Cerebellar cortex (tissue), 1 donor: ENCODE results near the gene OR52E6.

Experiments
- DNase-seq: peaks from one replicate; pipeline ENCODE4 v3.0.0-alpha.2; 2015; ENCODE audit warnings: low spot score

The OR52E6 gene

DNA sequence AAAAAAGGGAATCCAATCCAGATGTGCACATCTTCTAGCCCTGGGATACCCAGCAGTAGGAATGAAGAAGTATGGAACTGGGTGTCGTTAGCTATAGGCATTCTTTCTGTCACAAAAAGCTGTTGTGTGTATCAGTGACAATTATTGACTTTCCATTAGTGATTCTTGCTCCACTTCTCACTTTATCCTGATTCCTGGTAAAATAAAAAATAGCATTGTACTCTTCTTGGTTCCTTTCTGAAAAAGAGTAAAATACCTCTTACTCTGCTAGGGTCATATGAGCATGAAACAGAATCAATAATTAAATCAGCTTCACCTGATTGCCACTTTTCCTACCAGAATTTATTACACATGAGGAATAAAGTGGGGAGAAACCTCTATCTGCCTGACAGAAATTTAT is at the start of gene OR52E6:
Gene OR52E6 (minus strand): TSS at position 101 of the 400 bp plus-strand sequence. CDS start 0 bp downstream, at position 101.
- DNase-seq = no peak

DNA sequence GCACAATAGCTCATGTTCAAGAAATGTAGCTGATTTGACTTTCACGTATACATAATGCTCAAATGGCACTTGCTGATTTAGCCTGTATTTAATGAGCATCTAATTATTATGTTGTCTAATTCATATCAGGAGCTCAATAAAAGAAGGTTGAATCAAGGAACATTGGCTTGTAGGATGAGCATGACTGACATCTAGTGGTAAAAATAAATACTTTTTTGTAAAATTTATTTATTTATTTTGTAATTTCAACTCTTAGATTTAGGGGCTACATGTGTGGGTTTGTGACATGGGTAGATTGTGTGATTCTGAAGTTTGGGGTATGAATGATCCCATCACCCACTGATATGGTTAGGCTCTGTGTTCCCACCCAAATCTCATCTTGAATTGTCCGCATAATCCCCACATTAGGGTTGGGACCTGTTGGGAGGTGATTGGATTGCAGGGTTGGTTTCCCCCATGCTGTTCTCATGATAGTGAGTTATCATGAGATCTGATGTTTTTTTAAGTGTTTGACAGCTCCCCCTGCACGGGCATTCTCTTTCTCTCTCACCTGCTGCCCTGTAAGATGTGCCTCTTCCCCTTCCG is 49.6 kb upstream of the OR52E6 start:
- peak; percentile 28 for DNase-seq

DNA sequence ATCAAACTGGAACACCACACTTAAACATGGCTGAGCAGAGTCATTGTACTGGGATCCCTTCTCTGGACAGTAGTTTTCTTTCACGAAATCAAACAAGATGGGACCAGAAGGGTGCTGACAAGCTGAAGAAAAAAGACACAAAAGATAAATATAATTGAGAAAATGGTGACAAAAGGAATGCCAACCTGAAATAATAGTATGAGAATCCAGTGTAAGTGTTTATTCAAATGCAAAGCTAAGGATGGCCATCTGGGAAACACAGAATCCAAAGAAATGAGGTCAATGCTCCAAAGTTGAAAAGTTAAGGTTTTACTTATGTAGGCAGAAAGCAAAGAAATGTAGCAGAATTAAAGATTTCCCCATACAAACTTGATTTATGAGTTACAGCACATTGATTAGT is 46.0 kb upstream of the OR52E6 start:
- no peak for DNase-seq

DNA sequence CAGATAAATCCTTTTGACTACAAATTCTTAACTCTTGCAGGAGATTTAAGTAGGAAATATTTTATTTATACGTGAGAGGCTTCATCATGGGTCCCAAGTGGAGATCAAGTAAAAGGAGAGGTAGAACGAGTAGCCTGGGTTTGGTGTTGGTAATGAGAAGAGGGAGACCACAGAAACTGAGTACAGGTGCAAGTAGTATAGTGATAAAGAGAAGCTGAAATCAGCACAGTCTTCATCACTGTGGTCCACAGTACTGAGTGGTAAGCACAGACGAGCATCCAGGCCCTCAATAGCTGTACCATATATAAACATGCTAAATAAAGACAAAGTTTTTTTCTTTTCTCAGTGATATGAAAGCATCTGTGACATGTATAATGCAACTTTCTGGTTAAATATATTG is 45.5 kb upstream of the OR52E6 start:
- DNase-seq = no peak

DNA sequence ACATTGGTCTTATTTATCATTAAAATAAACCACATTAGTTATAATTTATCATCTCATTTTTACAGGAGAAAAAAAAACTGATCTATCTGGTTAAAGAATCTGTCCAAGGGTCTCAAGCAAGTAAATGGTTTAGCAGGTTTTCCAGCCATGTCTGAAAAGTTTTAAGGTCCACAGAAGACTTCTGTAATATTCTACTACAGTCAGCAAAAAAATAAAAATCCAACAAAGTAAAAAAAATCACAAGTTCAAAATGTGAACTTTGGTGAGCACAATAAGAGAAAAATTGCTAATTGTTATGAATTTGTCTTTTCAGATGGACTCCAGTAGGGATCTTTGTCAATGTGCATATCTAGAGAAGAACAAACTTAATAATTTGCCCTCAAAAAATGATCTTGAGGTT is 40.1 kb upstream of the OR52E6 start:
- no peak for DNase-seq

DNA sequence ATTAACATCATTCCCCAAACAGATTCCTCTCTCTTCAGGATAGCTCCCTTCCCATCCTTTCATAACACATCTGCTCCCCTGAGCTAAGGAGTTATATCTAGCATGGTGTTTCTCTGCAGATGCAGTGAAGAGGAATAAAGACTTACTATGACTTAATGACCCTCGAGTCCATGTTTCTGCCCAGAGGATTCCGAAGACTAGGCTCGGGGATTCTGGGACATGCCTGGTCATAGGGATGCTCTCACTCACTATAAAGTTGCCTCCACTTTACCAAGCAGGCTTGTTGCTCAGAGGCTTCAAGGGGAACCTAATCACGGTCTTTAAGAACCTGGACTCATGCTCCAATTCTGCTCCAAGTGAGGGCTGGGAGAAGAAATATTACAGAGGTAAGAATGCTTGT is 38.6 kb upstream of the OR52E6 start, which contains the start of gene OR52E4:
Gene OR52E4 (plus strand): TSS at position 301 of the 400 bp plus-strand sequence. CDS start 3,664 bp downstream, outside the sequence.
- DNase-seq = no peak

DNA sequence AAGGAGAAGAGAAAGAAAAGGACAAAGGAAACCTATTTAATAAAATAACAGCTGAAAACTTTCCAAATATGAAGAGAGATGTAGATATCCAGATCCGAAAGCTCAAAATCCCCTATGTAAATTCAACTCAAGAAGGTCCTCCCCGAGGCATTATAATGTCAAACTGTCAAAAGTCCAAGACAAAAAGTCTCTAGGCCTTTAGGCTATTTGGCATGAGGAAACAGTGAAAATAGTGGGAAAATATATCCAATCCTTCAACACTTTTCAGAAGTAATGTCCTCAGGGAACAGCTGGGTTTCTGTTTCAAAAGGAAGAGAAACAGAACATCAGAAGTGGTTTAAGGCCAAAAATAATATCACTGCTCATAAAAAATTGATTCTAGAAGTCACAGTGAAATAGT is 36.9 kb upstream of the OR52E6 start:
- no peak for DNase-seq

DNA sequence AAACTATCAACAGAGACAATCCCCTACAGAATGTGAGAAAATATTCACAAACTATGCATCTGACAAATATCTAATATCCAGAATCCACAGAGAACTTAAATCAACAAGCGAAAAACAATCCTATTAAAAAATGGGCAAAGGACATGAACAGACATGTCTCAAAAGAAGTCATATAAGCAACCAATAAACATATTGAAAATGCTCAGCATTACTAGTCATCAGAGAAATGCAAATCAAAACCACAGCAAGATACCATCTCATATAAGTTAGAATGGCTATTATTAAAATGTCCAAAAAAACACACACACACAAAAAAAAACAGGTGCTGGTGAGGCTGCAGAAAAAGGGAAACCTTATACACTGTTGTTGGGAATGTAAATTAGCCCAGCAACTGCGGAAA is 24.1 kb upstream of the OR52E6 start:
- DNase-seq = no peak

DNA sequence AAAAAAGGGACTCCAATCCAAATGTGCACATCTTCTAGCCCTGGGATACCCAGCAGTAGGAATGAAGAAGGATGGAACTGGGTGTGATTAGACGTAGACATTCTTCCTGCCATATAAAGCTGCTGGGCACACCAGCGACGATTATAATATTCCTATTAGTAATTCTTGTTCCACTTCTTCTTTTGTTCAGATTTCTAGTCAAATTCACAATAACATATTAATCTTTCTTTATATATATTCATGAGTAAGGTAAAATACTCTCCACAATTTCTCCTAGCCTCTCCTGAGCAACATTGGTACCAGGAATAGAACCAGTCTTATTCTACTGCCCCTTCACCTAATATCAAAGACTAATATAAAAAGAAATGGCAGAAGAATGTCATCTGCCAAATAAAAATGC is 15.9 kb upstream of the OR52E6 start, which contains the start of gene OR52E8:
Gene OR52E8 (minus strand): TSS at position 101 of the 400 bp plus-strand sequence. CDS start 0 bp downstream, at position 101.
- DNase-seq = no peak

DNA sequence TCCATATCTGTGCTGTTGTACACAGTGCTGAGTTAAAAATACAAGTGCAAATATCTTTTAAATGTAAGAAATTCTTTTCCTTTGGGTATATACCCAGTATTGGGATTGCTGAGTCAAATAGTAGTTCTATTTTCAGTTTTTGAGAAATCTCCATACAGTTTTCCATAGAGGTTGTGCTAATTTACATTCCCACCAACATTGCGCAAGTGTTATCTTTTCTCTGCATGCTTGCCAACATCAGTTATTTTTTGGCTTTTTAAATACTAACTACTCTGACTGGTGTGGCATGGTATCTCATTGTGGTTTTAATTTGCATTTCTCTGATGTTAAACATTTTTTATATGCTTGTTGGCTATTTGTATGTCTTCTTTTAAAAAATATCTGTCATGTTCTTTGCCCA is 9.3 kb upstream of the OR52E6 start:
- no peak for DNase-seq

DNA sequence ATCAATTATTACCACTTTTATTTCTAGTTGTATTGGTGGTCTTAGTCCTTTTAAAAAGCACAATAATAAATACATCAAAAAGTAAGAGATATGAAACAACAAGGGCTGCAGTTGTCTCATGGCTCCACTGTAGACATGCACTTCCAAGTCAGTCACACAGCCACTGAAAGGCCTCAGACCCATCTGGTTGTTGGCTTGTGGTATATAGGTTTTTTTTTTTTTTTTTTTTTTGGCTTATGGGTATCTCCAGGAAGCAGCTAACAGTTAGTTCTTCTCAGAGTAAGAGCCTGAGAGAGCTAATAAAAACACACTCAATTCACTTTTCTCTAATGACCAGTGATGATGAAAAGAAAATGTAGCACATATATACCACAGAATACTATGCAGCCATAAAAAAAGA is 6.0 kb upstream of the OR52E6 start:
- no peak for DNase-seq

DNA sequence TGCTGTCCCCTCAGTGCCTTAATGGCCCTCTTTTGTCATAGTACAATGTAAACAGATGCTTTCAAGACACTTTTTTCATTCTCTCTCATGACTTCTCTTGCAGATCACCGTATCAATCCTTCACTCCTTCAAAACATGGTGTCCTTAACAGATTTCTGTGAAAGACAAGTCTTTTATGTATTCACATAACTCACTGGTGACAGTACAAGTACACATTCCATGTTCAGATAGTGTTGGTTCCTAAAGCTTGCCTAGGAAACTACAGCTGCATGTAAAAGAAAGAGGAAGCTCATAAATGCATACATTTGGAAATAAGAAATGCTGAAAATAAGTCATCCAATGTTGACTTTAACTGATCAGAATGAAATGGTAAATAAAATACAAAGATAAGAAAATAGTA is 5.0 kb upstream of the OR52E6 start:
- no peak for DNase-seq

DNA sequence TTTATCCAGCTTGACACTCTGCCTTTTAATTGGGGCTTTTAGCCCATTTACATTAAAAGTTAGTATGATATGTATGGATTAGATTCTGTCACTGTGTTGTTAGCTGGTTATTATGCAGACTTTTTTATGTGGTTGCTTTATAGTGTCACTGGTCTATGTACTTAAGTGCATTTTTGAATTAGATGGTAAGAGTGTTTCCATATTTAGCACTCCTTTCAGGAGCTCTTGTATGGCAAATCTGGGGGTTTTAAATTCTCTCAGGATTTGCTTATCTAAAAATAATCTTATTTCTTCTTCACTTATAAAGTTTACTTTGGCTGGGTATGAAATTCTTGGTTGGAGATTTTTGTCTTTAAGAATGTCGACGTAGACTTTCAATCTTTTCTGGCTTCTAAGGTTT is 4.0 kb downstream of the OR52E6 start:
- DNase-seq = no peak

DNA sequence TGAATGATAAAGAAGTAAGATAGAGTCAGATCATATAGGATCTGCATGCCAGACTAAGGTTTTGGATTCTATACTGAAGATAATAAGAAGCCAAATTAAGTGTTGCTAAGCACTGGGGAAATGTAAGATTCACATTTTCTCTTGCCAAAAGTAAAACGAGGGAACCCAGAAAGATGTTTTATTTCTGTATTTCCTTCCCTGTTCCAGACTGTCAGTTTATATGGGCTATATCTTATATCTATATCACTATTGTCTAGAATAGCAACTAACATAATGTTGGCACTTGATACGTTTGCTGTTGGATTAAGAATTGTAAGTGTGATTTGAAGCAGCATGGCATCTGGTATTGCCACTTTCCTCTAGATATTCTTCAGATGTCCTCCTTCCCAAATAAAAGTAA is 8.3 kb downstream of the OR52E6 start:
- no peak for DNase-seq

DNA sequence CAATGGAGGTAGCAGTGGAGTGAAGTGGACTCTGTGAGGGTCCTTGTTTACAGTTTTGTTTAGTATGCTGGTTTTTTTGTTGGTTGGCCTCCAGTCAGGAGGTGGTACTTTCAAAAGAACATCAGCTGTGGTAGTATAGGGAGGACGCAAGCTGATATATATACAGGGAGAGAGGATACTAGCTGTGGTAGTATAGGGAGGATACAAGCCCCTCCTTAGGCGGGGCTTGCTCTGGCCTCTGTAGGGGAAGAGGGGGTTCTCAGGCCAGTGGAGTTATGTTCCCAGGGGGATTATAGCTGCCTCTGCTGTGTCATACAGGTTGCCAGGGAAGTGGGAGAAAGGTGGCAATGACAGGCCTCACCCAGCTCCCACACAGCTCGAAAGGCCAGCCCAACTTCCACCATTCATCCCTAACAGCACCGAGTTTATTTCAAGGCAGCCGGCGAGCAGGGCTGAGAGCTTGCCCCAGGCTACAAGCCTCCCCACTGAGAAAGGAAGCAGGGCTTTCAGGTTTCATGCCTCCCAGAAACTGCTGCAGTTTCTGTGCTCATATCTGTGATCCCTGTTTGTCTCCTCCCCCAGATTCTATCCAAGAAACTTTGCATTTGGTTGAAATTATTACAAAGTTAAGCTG is 10.4 kb downstream of the OR52E6 start:
- no peak for DNase-seq

DNA sequence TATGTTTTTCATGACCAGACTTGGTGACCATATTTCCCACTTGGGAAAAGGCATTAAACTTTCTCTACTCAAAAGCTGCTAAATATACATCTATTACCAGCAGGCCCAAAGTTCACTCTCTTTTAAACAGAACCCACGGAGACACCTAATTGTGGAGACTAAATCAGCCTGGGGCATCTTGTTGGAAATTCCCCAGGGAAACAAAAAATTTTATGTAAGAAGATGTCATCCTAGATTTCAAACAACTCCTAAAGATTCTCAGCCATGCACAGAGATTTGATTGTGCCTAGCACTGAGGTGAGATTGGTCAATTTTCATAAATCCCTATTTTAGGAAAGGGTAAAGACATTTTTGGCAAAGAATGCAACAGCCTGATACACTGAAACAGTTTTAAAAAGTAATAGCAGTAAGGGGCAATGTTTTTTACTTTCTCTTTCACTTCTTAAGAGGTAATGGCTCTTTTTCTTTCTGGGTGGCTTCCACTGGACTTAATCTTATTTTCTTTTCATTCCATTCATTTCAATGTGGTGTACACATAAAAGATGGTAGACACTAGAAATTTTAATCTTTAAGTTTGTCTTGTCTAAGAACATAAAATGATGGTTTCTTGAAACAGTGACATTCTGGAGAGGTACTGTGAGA is 23.3 kb downstream of the OR52E6 start:
- DNase-seq = no peak

DNA sequence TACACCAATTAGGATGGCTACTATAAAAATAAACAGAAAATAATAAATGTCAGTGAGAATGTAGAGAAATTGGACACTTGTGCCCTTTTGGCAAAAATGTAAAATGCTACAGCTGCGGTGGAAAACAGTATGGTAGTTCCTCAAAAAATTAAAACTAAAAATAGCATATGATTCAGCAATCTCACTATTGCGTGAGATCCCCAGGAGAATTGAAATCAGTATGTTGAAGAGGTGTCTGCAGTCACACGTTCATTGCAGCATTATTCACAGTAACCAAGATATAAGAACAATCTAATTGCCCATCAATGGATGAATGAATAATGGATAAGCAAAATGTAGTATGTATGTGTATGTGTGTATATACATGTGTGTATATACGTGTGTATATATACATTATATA is 26.2 kb downstream of the OR52E6 start:
- DNase-seq = no peak

DNA sequence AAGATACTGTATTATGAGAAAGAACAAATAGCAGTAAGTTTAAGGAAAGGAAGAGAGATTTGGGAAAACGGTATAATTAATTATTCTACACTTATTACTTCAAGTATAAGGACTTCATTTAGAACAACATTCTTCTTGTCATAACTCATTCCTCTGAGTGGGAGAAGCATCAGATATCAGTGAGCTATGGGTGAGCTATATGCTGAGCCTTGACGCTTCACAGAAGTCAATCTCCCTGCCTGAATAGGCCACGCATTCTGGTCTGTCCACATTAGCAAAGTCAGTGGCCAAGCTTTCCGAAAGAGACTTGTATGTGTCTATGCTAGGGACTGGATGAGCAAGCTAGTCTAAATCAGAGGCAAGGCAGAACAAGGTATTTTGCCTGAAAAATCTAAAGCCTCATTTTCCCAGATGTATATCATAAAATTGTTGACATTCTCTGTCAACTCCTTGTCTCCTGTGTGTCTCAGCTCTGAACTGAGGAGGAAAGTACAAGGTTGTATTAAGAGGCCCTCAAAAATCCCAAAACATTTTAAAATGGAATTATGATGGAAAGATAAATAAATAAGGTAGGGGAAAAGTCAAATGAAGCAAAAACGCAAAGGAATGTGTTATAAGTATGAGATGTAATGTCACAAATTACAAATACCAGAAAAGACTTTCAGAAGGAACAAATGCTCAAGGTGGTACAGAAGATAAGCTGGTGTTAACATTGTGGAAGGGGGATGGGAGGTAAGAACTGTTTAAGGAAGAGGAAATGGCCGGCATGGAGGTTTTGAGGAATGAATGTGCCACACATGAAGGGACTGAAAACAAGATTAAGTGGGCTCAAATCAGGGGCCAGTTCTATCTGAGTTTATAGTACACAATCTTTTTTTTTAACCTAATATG is 31.5 kb downstream of the OR52E6 start:
- DNase-seq = no peak

DNA sequence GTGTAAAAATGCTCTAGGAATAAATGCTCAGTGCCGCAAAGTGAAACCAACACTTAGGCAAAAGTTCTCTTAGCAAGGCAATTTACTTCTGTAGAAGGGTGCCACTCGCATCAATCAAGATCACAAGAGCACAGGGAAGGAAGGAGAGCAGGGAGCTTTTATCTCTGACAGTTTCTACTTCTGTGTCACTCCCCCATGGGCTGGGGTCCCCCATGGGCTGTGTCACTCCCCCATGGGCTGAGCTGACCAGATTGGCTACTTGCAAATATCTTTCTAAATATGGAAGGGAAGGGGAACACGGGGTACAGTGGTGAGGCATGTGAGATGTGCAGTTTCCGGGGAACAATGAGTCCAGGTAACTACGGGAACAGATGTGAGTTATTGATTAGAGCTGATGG is 32.6 kb downstream of the OR52E6 start:
- DNase-seq = no peak

DNA sequence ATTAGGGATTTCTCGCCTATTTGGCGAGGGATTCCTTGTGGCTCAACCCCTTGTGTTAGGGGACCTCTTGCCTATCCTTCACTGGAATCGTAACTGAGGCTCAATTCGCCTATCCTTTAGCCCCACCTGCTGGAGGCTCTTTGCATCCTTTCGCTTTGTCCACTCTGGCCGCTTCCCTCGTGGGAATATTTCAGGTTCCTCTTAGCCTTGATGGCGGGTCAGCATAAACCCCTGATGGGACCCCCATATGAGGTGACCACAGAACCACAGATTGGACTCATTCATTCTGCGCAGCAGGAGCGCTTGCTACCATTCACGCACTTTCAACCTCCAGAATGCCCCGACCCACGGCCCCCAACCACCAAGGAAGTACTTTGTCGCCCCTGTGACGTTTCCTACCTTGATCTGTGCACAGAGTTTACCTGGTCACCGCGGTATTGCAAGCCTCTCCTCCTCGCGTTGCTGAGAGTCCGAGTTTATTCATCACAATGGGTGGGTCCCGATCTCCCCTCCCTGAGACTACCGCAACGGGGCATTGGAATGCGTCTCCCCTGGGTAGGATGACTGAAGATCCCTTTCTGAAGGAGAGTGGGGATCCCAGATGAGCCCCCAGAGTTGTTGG is 33.1 kb downstream of the OR52E6 start, which contains the start of gene OR52N2:
Gene OR52N2 (plus strand): TSS at position 425 of the 622 bp plus-strand sequence. CDS start 11,412 bp downstream, outside the sequence.
- peak; percentile 83 for DNase-seq

DNA sequence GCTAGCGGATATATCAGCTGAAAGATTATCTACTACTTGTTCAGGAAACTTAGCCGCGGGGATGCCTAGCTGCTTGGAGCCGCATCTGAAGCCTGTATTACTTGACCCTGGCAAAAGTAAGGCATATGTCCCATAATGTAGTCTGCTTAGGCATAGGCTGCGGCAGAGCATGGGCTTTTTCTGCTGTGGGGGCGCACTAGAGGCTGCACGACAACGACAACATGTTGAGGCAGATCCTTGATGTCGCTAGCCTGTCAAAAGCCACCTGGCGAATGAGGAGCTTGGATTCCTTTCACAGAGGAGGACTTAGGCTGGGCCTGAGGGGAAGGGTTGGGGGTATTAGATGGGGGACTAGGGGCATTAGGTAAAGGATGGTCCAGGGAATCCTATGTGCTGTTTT is 34.1 kb downstream of the OR52E6 start:
- DNase-seq = no peak

DNA sequence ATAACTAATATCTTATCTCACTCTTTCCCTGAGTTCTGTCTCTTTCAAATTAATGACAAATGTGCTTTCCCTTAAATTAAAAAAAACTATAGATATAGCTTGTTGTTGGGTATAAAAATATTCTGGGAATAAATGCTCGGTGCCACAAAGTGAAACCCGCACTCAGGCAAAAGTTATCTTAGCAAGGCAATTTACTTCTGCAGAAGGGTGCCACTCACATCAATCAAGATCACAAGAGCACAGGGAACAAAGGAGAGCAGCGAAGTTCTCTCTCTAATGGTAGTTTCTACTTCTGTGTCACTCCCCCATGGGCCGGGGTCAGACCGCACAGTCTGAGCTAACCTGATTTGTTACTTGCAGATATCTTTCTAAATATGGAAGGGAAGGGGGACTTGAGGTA is 37.7 kb downstream of the OR52E6 start:
- DNase-seq = no peak
